Raji (cell line): ENCODE results near the gene DCBLD1.

ENCODE experiments used
- POLR2A ChIP-seq: IDR thresholded peaks from 2 replicates; pipeline ENCODE4 v1.6.1; 2011; ENCODE audit warnings: low read depth, low read length, control low read depth; ENCODE audit not compliant: insufficient read depth

Gene DCBLD1

DNA sequence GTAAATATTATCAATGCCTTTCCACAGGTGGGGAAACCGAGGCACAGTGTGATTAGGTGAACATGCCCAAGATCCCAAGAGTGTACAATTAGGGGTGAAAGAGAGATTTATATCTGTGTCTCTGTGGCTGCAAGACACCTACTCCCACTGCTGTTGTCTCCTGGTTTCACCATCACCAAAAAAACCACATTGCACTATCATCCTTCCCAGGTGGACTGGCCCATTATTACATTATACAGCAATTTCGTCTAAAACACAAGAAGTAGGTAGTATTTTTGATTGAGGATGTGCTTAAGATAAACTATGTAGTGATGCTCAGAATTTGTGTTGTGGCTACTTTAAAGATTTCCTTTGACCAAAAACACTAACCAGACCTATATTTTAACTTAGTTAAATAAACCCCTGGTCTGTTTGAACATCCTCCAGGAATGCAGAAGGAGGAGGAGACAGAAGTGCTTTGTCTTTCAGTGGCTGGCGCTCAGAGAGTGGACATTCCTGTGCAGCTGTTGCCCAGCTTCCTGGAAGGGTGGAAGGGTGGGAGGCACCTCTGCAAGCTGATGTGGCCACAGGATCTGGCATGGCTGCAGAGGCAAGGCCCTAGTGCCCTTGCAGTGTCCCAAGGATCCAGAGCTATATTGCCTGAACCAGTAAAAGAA is 23.8 kb downstream of the DCBLD1 start:
- no peak for TF ChIP-seq POLR2A

DNA sequence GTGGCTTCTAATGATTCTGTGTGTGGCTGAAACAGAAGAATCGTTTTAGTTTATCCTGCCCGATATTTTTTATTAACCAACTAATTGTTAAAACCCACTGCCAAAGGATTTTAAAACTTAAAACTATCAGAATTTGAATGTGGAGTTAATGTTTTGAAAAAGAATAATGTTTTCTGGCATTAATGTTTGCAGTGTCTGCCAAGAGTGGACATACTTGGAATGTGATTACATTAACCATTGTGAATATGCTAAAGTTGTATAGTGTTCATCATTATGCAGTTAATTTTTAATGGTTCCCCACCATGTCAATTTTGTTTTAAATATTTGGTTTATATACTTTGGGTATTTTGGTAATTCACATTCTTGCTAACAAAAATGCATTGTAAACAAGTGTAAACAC is 24.4 kb downstream of the DCBLD1 start:
- TF ChIP-seq POLR2A = no peak

DNA sequence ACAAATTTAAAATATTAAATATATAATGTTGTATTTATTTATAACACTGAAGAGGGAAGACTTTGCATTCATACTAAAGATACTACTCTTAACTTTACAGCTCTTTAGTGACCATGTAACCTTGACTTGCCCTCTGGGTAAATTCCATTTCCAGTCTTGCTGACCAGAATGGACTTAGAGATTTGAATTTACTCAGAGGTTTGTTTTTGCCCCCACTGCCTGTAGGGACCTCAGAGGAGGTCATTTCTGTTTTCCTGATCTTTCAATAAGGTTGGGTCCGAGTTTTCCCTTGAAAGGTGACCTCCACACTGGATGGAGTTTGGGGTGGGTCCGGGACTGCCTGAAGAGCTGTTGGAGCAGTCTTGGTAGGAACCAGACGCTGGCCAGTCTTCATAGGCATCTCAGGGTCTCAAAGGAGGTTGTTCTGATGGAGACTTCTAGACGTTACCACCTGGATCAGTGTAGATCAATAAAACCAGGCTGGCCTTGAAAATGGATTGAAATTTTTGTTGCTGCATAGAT is 26.0 kb downstream of the DCBLD1 start:
- TF ChIP-seq POLR2A = no peak

DNA sequence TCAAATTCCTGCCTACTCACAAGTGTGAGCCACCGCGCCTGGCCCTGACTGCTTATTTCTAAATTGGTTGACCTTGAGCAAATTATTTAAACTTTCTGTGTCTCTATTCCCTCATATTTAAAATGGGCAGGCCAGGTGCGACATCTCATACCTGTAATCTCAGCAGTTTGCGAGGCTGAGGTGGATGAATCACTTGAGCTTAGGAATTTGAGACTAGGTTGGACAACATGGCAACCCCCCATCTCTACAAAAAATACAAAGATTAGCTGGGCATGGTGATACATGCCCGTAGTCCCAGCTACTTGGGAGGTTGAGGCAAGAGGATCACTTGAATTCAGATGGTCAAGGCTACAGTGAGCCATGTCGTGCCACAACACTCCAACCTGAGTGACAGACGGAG is 26.5 kb downstream of the DCBLD1 start:
- TF ChIP-seq POLR2A = no peak

- no peak for TF ChIP-seq POLR2A
Measured at GRCh38 chr6:117512056-117512828, 29.8 kb downstream of the DCBLD1 start.

- no peak for TF ChIP-seq POLR2A
Measured at GRCh38 chr6:117512987-117513573, 30.6 kb downstream of the DCBLD1 start.

- no peak for TF ChIP-seq POLR2A
Measured at GRCh38 chr6:117513778-117514365, 31.4 kb downstream of the DCBLD1 start.

- TF ChIP-seq POLR2A = no peak
Measured at GRCh38 chr6:117514655-117515054, 32.2 kb downstream of the DCBLD1 start.

- TF ChIP-seq POLR2A = no peak
Measured at GRCh38 chr6:117515326-117515725, 32.9 kb downstream of the DCBLD1 start.

- TF ChIP-seq POLR2A = no peak
Measured at GRCh38 chr6:117518870-117519269, 36.4 kb downstream of the DCBLD1 start.

DNA sequence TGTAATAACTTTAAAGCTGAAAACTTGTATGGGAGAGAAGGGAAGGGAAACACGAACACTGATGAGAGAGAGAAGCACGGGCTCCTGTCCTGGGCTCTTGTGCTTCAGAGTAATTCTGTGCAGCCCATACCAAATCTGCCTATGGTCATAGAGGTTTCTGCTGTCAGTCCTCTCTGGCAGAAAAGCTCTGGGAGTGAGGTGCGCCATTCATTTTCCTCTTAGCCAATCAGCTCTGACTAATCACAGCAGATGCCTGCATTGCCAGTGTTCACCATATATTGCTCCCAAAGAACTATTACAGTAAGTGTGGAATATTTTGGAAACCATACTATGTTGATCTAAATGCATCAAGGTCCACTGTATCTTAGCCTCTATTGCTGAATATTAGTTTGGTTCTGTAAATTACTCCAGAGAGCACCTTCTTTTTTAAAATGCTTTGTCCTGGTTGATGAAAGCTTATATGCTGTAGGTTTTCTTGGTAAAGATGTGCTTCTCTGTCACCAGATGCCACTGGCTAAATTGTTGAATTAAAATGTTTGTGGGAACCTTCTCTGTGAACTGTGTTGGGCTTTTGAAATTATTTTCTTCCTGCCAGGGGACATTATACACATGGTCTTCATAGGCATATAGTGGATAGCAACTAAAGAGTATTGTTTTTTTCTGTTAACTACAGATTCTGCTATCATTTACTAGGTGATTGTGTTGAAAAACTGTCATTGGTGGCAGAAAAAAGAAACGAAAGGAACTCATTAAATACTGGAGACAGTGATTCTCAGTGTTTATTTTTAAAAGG is 38.3 kb downstream of the DCBLD1 start:
- no peak for TF ChIP-seq POLR2A

- TF ChIP-seq POLR2A = no peak
Measured at GRCh38 chr6:117521791-117522502, 39.5 kb downstream of the DCBLD1 start.

GRCh38 chr6:117525607-117526006 is 43.1 kb downstream of the DCBLD1 start:
- TF ChIP-seq POLR2A = no peak
